GM21360 (cell line): ENCODE results near the gene RPAP2.

Experiments used
- ATAC-seq: cut with Tn5 transposase; IDR thresholded peaks from one replicate; pipeline ENCODE4 v1.9.1; 2021; ENCODE audit warnings: mild to moderate bottlenecking, moderate library complexity; ENCODE audit not compliant: unreplicated experiment

The RPAP2 gene

DNA sequence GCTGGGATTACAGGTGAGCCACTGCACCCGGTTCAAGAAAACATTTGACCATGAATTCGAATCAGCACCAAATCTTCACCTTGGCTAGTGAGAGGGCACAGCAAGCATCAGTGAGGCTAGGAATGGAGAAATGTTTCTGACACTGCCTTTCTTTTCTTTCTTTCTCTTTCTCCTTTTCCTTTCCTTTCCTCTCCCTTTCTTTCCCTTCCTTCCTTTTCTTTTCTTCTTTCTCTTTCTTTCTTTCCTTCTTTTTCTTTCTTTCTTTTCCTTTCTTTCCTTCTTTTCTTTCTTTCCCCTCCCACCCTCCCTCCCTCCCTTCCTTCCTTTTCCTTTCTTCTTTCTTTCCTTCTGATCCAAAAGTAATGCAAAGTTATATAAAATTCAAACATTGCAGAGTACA, 147.0 kb downstream of the RPAP2 start:
- ATAC-seq, result no peak

DNA sequence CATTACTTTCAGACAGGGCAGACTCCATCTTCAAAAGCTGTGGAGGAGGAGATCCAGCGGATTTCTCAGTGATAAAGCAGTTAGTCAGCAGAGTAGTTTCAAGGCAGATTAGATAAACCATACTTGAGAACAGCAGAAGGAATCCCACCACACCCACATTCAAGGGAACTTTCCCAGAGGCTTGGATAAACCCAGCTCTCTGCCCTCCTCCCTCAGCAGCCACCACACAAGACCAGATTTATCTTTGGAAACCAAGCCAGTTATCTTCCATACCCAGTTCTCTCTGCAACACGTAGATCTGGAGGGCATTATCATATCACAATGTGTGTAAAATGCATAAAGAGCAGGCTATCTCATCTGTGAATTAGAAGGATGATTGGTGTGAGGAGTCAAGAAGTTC, 147.7 kb downstream of the RPAP2 start:
- ATAC-seq, result no peak

DNA sequence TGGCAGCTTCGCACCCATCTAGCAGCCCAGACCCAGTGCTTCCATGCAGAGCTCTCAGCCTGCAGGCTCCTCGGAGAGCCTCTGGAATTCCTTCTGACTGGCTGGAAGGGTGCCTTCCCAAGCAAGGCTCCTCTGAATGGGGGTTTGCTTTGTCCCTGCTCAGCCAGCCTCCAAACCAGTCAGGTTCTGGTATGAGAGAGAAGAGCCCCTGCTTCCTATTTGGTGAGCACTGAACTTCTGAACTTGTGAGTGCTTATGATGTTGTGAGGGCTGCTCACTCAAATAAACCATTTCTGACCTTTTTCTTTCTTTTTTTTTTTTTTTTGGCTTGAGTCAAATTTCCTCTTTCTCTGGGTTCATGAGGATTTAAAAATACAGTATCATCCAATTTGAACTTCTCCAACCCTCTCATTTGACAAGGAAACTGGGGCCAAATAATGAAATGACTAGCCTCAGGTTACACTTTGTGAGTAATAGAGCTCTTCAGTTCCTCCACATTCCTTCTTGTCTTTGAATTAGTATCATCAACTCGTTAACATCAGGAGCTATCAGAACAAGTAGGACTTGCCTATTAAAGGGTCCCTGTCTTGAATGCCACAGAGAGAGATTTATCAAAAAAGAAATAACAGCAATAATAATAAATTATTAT, 148.3 kb downstream of the RPAP2 start:
- no peak for ATAC-seq

DNA sequence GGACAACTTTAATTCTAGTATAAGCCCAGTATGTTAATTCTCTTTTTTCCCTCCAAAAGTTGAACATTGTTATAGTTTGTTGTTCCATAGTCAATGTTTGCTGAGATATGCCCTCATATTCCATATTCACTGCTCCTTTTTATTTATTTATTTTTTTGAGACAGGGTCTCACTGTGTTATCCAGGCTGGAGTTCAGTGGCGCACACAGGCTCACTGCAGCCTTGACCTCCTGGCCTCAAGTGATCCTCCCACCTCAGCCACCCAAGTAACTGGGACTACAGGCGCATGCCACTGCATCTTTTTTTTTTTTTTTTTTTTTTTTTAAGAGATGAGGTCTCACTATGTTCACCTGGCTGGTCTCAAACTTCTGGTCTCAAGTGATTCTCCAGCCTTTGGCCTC, 149.1 kb downstream of the RPAP2 start:
- no peak for ATAC-seq
